Left ventricle myocardium inferior (tissue), 1 donor: ENCODE measurements around the gene ATG16L1. TPM values are rescaled to one million over a fixed set of nuclear protein-coding genes. Genes with fewer than 3 reads are reported as not detected.

Experiments used
- DNase-seq: peaks from one replicate; pipeline ENCODE4 v3.0.0-alpha.2; 2020
- H3K27ac ChIP-seq: fragments of 200-600 bp; replicated peaks from 2 replicates; pipeline ENCODE4 v1.8.0; 2021
- H3K27me3 ChIP-seq: fragments of 200-600 bp; 2 replicates; pipeline ENCODE4 v1.8.0; 2021; ENCODE audit warnings: low read depth
- H3K36me3 ChIP-seq: fragments of 200-600 bp; 2 replicates; pipeline ENCODE4 v1.8.0; 2021
- H3K4me1 ChIP-seq: fragments of 200-600 bp; 2 replicates; pipeline ENCODE4 v1.8.0; 2021
- H3K4me3 ChIP-seq: fragments of 200-600 bp; 2 replicates; pipeline ENCODE4 v1.8.0; 2021; ENCODE audit warnings: mild to moderate bottlenecking, moderate library complexity
- H3K9me3 ChIP-seq: fragments of 200-600 bp; replicated peaks from 2 replicates; pipeline ENCODE4 v1.8.0; 2021
- intact Hi-C: fragments of 100-400 bp; cut with micrococcal nuclease; formaldehyde crosslinking; loops from one replicate; pipeline ENCODE4 v1.11.0; 2022
- total RNA-seq: library from RNA; stranded (reverse); fragmentation: NEBNext Ultra II Directional; extraction: Animal tissue kit (Norgen Biotek cat#: 25700); gene quantifications from one replicate; pipeline ENCODE4 v1.2.1, GENCODE V29; 2021
- TF ChIP-seq, protein P1 (sequence below): fragments of 200-600 bp; IDR thresholded peaks from 2 replicates; pipeline ENCODE4 v1.8.0; 2021; ENCODE audit warnings: antibody characterized with exemption, mild to moderate bottlenecking, borderline replicate concordance
- donor health status: DM: no; HTN: yes; CAD: no; lungs with severe emphysema.

The ATG16L1 gene
- total RNA-seq, 1 donor from 2014 or later: 18.6 TPM

DNA sequence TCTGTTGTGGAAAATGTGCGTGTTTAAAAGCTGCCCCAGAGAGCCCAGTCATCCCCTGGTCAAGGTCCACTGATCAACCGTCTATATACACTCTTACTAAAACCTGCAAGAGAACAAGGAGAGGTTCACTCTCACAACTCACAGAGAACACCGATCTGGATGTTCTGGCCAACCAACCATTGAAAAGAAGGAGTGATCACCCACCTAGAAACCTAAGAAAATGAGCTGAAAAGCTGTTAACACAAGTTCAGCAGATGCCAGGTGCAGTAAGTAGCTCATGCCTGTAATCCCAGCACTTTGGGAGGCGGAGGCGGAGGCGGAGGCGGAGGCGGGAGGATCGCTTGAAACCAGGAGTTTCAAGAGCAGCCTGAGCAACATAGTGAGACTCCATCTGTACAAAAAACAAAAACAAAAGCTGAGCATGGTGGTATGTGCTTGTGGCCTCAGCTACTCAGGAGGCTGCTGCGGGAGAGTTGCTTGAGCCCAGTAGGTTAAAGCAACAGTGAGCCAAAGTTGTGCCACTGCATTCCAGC, 14.5 kb downstream of the ATG16L1 start:
- Histone ChIP-seq H3K4me3 (no peak overlapping the region), H3K9me3 (no peaks in the 10 kb centered on the region), H3K27me3 (no peaks in the 10 kb centered on the region), H3K4me1 (no peaks in the 10 kb centered on the region), H3K36me3 (peaks cover 96% of the 10 kb centered on the region), H3K27ac (no peak overlapping the region)
- intact Hi-C loops: no loop called here
- DNase-seq: no peak
- TF ChIP-seq, protein P1, sequence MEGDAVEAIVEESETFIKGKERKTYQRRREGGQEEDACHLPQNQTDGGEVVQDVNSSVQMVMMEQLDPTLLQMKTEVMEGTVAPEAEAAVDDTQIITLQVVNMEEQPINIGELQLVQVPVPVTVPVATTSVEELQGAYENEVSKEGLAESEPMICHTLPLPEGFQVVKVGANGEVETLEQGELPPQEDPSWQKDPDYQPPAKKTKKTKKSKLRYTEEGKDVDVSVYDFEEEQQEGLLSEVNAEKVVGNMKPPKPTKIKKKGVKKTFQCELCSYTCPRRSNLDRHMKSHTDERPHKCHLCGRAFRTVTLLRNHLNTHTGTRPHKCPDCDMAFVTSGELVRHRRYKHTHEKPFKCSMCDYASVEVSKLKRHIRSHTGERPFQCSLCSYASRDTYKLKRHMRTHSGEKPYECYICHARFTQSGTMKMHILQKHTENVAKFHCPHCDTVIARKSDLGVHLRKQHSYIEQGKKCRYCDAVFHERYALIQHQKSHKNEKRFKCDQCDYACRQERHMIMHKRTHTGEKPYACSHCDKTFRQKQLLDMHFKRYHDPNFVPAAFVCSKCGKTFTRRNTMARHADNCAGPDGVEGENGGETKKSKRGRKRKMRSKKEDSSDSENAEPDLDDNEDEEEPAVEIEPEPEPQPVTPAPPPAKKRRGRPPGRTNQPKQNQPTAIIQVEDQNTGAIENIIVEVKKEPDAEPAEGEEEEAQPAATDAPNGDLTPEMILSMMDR: no peak

DNA sequence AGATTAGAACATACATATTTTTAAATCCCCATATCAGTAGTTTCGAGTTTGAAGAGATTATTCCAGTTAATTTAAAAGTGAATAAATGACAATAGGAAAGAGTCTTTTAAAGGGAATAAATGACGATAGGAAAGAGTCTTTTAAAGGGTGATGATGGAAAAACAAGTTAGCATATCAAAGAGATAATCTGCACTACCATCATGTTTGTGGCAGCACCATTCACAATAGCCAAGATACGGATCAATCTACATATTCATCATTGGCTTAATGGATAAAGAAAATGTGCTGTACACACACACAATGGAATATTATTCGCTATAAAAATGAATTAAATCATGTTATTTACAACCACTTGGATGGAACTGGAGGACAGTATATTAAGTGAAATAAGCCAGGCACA, 15.0 kb downstream of the ATG16L1 start:
- no peak overlapping the region for H3K27ac ChIP-seq
- TF ChIP-seq, protein P1: no peak
- no peaks in the 10 kb centered on the region for H3K4me1 ChIP-seq
- H3K4me3 ChIP-seq: no peak overlapping the region
- intact Hi-C loops: no loop called here
- H3K27me3 ChIP-seq: no peaks in the 10 kb centered on the region
- no peak for DNase-seq
- H3K9me3 ChIP-seq: no peaks in the 10 kb centered on the region
- peaks cover 96% of the 10 kb centered on the region for H3K36me3 ChIP-seq

DNA sequence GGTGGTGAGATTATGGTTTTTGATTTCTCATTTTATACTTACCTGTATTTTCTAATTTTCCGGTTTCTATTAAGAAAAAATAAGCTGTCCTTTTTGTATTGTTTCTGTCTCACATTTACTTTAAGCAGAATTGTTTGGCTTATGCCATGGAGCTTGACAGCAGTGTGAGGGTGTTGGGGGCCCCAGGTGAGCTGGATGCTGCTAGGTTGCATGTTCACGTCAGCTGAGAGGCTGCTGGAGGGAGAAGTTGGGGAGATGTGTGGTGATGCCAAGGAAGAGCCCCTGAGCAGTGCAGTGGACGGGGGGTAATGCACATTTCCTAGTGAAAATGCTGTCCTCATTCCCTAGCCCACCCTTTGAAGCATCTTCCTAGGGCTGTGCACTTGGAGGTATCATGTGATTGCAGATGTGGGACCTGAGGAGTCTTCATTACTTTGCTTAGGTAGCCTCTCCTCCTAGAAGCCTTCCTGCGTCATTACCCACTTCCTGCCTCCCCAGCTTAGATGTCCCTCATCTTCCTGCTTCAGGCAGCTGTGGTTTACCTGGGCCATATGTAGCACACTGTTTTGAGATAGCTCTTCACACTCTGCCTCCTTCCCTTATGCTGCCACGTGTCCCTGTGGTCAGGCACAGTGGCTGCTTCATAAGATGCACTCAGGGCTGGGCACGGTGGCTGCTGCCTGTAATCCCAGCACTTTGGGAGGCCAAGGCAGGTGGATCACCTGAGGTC, 16.2 kb downstream of the ATG16L1 start:
- intact Hi-C loops: no loop called here
- no peaks in the 10 kb centered on the region for H3K9me3 ChIP-seq
- no peaks in the 10 kb centered on the region for H3K4me1 ChIP-seq
- no peaks in the 10 kb centered on the region for H3K27me3 ChIP-seq
- peaks cover 96% of the 10 kb centered on the region for H3K36me3 ChIP-seq
- no peak for DNase-seq
- no peak overlapping the region for H3K4me3 ChIP-seq
- TF ChIP-seq, protein P1: no peak
- no peak overlapping the region for H3K27ac ChIP-seq

DNA sequence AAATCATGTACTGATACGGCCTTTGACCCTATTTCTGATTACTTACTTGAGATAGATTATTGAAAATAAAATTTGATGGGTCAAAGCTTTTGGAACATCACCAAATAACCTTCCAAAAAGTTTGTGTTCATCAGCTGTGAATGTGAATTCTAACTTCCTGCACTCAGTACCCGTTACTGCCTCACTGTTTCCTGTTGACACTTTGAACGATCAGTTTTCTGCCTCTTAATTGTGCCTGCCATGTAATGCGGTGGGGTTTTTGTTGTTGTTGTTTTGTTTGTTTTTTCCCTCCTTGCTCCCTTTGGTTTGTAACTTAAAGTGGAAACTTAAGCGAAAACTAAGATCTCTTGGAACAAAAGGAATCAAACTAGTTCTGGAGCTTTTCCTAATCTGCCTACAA, 18.9 kb downstream of the ATG16L1 start:
- peaks cover 96% of the 10 kb centered on the region for H3K36me3 ChIP-seq
- no peak for DNase-seq
- H3K27me3 ChIP-seq: no peaks in the 10 kb centered on the region
- H3K9me3 ChIP-seq: no peaks in the 10 kb centered on the region
- no peak overlapping the region for H3K4me3 ChIP-seq
- no peaks in the 10 kb centered on the region for H3K4me1 ChIP-seq
- no peak overlapping the region for H3K27ac ChIP-seq
- TF ChIP-seq, protein P1: no peak
- intact Hi-C loops: no loop called here

DNA sequence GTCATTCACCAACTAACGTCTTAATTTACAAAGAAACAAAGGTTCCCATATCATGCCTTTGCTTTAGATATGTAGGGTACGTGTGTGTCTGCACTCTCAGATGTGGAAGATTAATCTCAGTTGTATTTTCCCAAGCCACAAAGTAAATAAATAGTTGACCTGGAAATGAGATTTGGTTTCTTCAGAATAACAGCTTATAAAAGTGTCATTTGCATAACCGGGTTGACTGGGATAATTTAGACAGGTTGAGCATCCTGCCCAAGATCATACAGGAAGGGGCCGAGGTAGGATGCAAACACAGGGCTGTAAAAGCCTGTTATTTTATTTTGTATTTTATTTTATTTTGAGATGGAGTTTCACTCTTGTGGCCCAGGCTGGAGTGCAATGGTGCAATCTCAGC, 19.5 kb downstream of the ATG16L1 start:
- H3K4me3 ChIP-seq: no peak overlapping the region
- H3K27me3 ChIP-seq: no peaks in the 10 kb centered on the region
- TF ChIP-seq, protein P1: no peak
- H3K36me3 ChIP-seq: peaks cover 96% of the 10 kb centered on the region
- H3K27ac ChIP-seq: no peak overlapping the region
- no peaks in the 10 kb centered on the region for H3K4me1 ChIP-seq
- intact Hi-C loops: no loop called here
- no peak for DNase-seq
- no peaks in the 10 kb centered on the region for H3K9me3 ChIP-seq
